IMR-90 (cell line): ENCODE results near the gene HDGF. TPM values are rescaled to one million over a fixed set of nuclear protein-coding genes. Genes with fewer than 3 reads are reported as not detected.

Experiments
- ATAC-seq: fragments of 200-7000 bp; cut with Tn5 transposase; 2 replicates; pipeline ENCODE4 v1.9.1; 2020; ENCODE audit warnings: low read depth, mild to moderate bottlenecking, moderate library complexity
- BruUV-seq: library from RNA; stranded (reverse); fragments of 400-500 nt; replicated peaks from 2 replicates; lab custom pipeline; 2021; lab: Mats Ljungman, UMichigan
- CTCF ChIA-PET: fragments of 300-600 bp; formaldehyde crosslinking; extraction: SDS; loops from one replicate; lab custom pipeline; 2021; ENCODE audit warnings: antibody characterized with exemption; lab: Yijun Ruan, JAX
- POLR2A ChIA-PET: fragments of 300-600 bp; sonication (Branson Sonifier 250); formaldehyde crosslinking; loops from one replicate; lab custom pipeline; 2022; ENCODE audit warnings: antibody characterized with exemption; ENCODE audit not compliant: unreplicated experiment; lab: Charles Lee
- DNase-seq: peaks from one replicate; pipeline ENCODE4 v3.0.0; 2013
- H2AFZ ChIP-seq: replicated peaks from 2 replicates; pipeline ENCODE3; 2013; ENCODE audit warnings: low read length, mild to moderate bottlenecking; ENCODE audit not compliant: poor library complexity
- H2AK5ac ChIP-seq: 2 replicates; pipeline ENCODE4 v1.6.1; 2013; ENCODE audit warnings: low read depth, low read length, inconsistent platforms
- H2AK9ac ChIP-seq: replicated peaks from 2 replicates; pipeline ENCODE3; 2013; ENCODE audit warnings: mild to moderate bottlenecking, low read depth, low read length, moderate library complexity; ENCODE audit not compliant: poor library complexity
- H2BK120ac ChIP-seq: 2 replicates; pipeline ENCODE4 v1.6.1; 2013; ENCODE audit warnings: low read depth, low read length, inconsistent platforms
- H2BK15ac ChIP-seq: 3 replicates; pipeline ENCODE4 v1.6.1; 2013; ENCODE audit warnings: low read depth, low read length, inconsistent platforms
- H2BK20ac ChIP-seq: 2 replicates; pipeline ENCODE4 v1.6.1; 2013; ENCODE audit warnings: low read depth, mild to moderate bottlenecking, inconsistent platforms, low read length, moderate library complexity
- H2BK5ac ChIP-seq: 2 replicates; pipeline ENCODE4 v1.6.1; 2013; ENCODE audit warnings: mild to moderate bottlenecking, low read depth, low read length, inconsistent platforms; ENCODE audit not compliant: poor library complexity, severe bottlenecking
- H3K14ac ChIP-seq: replicated peaks from 2 replicates; pipeline ENCODE4 v1.6.1; 2013; ENCODE audit warnings: low read depth, low read length, inconsistent platforms
- H3K18ac ChIP-seq: 2 replicates; pipeline ENCODE4 v1.6.1; 2013; ENCODE audit warnings: low read depth, low read length, control low read depth
- H3K23ac ChIP-seq: 2 replicates; pipeline ENCODE4 v1.6.1; 2013; ENCODE audit warnings: low read depth, low read length, inconsistent platforms
- H3K27ac ChIP-seq: 2 replicates; pipeline ENCODE4 v1.5.1; 2013; ENCODE audit warnings: mild to moderate bottlenecking, control low read depth, low read length; ENCODE audit not compliant: insufficient read depth
- H3K27me3 ChIP-seq: 2 replicates; pipeline ENCODE4 v1.6.1; 2013; ENCODE audit warnings: low read length; ENCODE audit not compliant: control insufficient read depth, insufficient read depth
- H3K36me3 ChIP-seq: 2 replicates; pipeline ENCODE4 v1.6.1; 2013; ENCODE audit warnings: low read length, mixed read lengths; ENCODE audit not compliant: control insufficient read depth, insufficient read depth
- H3K4ac ChIP-seq: 2 replicates; pipeline ENCODE4 v1.6.1; 2013; ENCODE audit warnings: low read depth, low read length, inconsistent platforms
- H3K4me1 ChIP-seq: 2 replicates; pipeline ENCODE4 v1.6.1; 2013; ENCODE audit warnings: low read length, mixed read lengths; ENCODE audit not compliant: control insufficient read depth, insufficient read depth
- H3K4me2 ChIP-seq: 2 replicates; pipeline ENCODE4 v1.6.1; 2013; ENCODE audit warnings: low read depth, mild to moderate bottlenecking, control low read depth, low read length, moderate library complexity
- H3K4me3 ChIP-seq: 2 replicates; pipeline ENCODE4 v1.5.1; 2013; ENCODE audit warnings: low read depth, mild to moderate bottlenecking, control low read depth, low read length, moderate library complexity; ENCODE audit not compliant: insufficient read depth
- H3K56ac ChIP-seq: 2 replicates; pipeline ENCODE4 v1.6.1; 2013; ENCODE audit warnings: low read length, inconsistent platforms; ENCODE audit not compliant: insufficient read depth; ENCODE audit errors: extremely low read depth
- H3K79me1 ChIP-seq, 2 experiments: 2 replicates each; pipeline ENCODE4 v1.6.1; 2013; ENCODE audit warnings: low read length in 2 of 2, inconsistent platforms in 1 of 2, low read depth in 1 of 2
- H3K9ac ChIP-seq: 2 replicates; pipeline ENCODE4 v1.6.1; 2013; ENCODE audit warnings: low read depth, low read length, control low read depth
- H3K9me1 ChIP-seq: 2 replicates; pipeline ENCODE4 v1.6.1; 2013; ENCODE audit warnings: low read length, inconsistent platforms; ENCODE audit not compliant: insufficient read depth
- H3K9me3 ChIP-seq: 2 replicates; pipeline ENCODE4 v1.6.1; 2013; ENCODE audit warnings: low read length; ENCODE audit not compliant: control insufficient read depth, insufficient read depth
- H4K20me1 ChIP-seq: 2 replicates; pipeline ENCODE4 v1.6.1; 2013; ENCODE audit warnings: low read length, inconsistent platforms; ENCODE audit not compliant: insufficient read depth
- H4K5ac ChIP-seq: 2 replicates; pipeline ENCODE4 v1.6.1; 2013; ENCODE audit warnings: mild to moderate bottlenecking, low read depth, low read length, control low read depth
- H4K8ac ChIP-seq, 2 experiments: 2 replicates each; pipeline ENCODE4 v1.6.1; 2013; ENCODE audit warnings: low read depth in 2 of 2, low read length in 2 of 2, control low read depth in 1 of 2, inconsistent platforms in 1 of 2
- H4K91ac ChIP-seq: 2 replicates; pipeline ENCODE4 v1.6.1; 2013; ENCODE audit warnings: low read depth, low read length, inconsistent platforms; ENCODE audit not compliant: insufficient read depth
- BHLHE40 ChIP-seq: fragments of 150-350 bp; IDR thresholded peaks from 2 replicates; pipeline ENCODE4 v1.6.1; 2016; ENCODE audit warnings: mild to moderate bottlenecking, low read depth, low read length
- CEBPB ChIP-seq: IDR thresholded peaks from 2 replicates; pipeline ENCODE4 v1.6.1; 2012; ENCODE audit warnings: low read depth, low read length, improper control_type of control experiment
- FOS ChIP-seq: fragments of 150-350 bp; IDR thresholded peaks from 2 replicates; pipeline ENCODE4 v1.6.1; 2016; ENCODE audit warnings: low read depth, low read length
- MAFK ChIP-seq: IDR thresholded peaks from 2 replicates; pipeline ENCODE4 v1.6.1; 2012; ENCODE audit warnings: low read depth, low read length, improper control_type of control experiment
- MAZ ChIP-seq: IDR thresholded peaks from 2 replicates; pipeline ENCODE4 v1.6.1; 2012; ENCODE audit warnings: low read depth, mild to moderate bottlenecking, low read length, improper control_type of control experiment, moderate library complexity, borderline replicate concordance
- MXI1 ChIP-seq: IDR thresholded peaks from 2 replicates; pipeline ENCODE4 v1.6.1; 2012; ENCODE audit warnings: low read depth, mild to moderate bottlenecking, low read length, moderate library complexity, borderline replicate concordance
- NFE2L2 ChIP-seq: fragments of 150-350 bp; IDR thresholded peaks from 2 replicates; pipeline ENCODE4 v1.6.1; 2016; ENCODE audit warnings: low read depth, mild to moderate bottlenecking, low read length
- POLR2A ChIP-seq: IDR thresholded peaks from 2 replicates; pipeline ENCODE4 v1.6.1; 2012; ENCODE audit warnings: mild to moderate bottlenecking, low read depth, low read length
- RAD21 ChIP-seq: IDR thresholded peaks from 2 replicates; pipeline ENCODE4 v1.6.1; 2012; ENCODE audit warnings: low read length, improper control_type of control experiment
- RCOR1 ChIP-seq: IDR thresholded peaks from 2 replicates; pipeline ENCODE4 v1.6.1; 2012; ENCODE audit warnings: mild to moderate bottlenecking, low read length, improper control_type of control experiment; ENCODE audit not compliant: insufficient replicate concordance
- RFX5 ChIP-seq: IDR thresholded peaks from 2 replicates; pipeline ENCODE4 v1.8.0; 2012; ENCODE audit warnings: low read depth, mild to moderate bottlenecking, low read length, moderate library complexity
- USF2 ChIP-seq: fragments of 150-350 bp; IDR thresholded peaks from 2 replicates; pipeline ENCODE4 v1.6.1; 2017; ENCODE audit warnings: mild to moderate bottlenecking, antibody characterized with exemption, low read length, low read depth
- WGBS, 2 experiments: methylation state at CpG; one replicate each; pipeline versions ENCODE4 v1.1.5 to v1.1.7; 2013; ENCODE audit warnings: missing lambda C conversion rate in 2 of 2; ENCODE audit not compliant: insufficient read length in 1 of 2; ENCODE audit errors: extremely low coverage in 2 of 2; 5-methylcytosine and 5-hydroxymethylcytosine counted together
- dilution Hi-C: fragments of 300-500 bp; cut with HindIII; formaldehyde crosslinking; loops from one replicate; pipeline ENCODE4 v1.14.3; 2018; ENCODE audit warnings: low sequenced_read_pairs; ENCODE audit not compliant: unreplicated experiment
- in situ Hi-C: fragments of 300-500 bp; cut with MboI; formaldehyde crosslinking; loops from 3 replicates; pipeline ENCODE4 v1.14.3; 2019; ENCODE audit warnings: low sequenced_read_pairs, inconsistent platforms, mixed read lengths
- intact Hi-C: fragments of 100-400 bp; cut with micrococcal nuclease; formaldehyde crosslinking; loops from 2 replicates; pipeline ENCODE4 v1.10.0; 2022
- polyA plus RNA-seq, 3 experiments: library from polyadenylated mRNA; depleted of rRNA; stranded (reverse); fragments of >200 nt; gene quantifications; 2 replicates each; pipeline ENCODE4 v1.2.3, GENCODE V29; 2012; ENCODE audit warnings: low replicate concordance in 1 of 3
- total RNA-seq: library from RNA; depleted of rRNA; stranded (reverse); fragments of >200 nt; gene quantifications from 2 replicates; pipeline ENCODE4 v1.2.3, GENCODE V29; 2012
- TF ChIP-seq, protein P1 (sequence below): conservative IDR thresholded peaks from 2 replicates; pipeline ENCODE4 v1.5.1; 2012; ENCODE audit warnings: mild to moderate bottlenecking, low read depth, low read length, improper control_type of control experiment
- TF ChIP-seq, protein P2 (sequence below): fragments of 150-350 bp; IDR thresholded peaks from 2 replicates; pipeline ENCODE4 v1.6.1; 2016; ENCODE audit warnings: low read depth, mild to moderate bottlenecking, low read length, moderate library complexity, borderline replicate concordance

Gene HDGF
- total and polyA plus RNA-seq, 2 of the 4 experiments (the other 2 are of a cell fraction) = 94.6 to 123 TPM

DNA sequence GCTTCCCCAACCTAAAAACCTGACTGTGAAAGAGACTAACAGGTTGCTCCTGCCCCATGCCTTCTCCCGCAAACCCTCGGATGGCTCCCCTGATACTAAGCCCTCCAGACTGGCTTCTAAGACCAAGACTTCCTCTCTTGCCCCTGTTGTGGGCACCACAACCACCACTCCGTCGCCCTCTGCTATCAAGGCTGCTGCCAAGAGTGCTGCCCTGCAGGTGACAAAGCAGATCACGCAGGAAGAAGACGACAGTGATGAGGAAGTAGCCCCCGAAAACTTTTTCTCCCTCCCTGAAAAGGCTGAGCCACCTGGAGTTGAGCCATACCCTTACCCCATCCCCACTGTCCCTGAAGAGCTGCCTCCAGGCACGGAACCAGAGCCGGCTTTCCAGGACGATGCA lies 35.2 kb upstream of the HDGF start:
- Histone ChIP-seq H3K27ac (no peak overlapping the region), H4K91ac (no peak overlapping the region), H3K9me1 (peaks cover 6% of the 10 kb centered on the region), H2BK5ac (no peak overlapping the region), H2BK20ac (no peak overlapping the region), H2AK9ac (no peak overlapping the region), H3K36me3 (peaks cover 33% of the 10 kb centered on the region), H3K4me3 (no peak overlapping the region), H3K9ac (no peak overlapping the region), H3K4ac (no peak overlapping the region), H3K79me1 (peaks cover 34 to 54% of the 10 kb centered on the region in 2 experiments), H2BK15ac (no peak overlapping the region), H3K23ac (no peak overlapping the region), H3K27me3 (no peaks in the 10 kb centered on the region), H3K4me2 (no peak overlapping the region), H2AFZ (no peak overlapping the region), H2AK5ac (no peak overlapping the region), H3K56ac (no peak overlapping the region), H3K9me3 (no peaks in the 10 kb centered on the region), H2BK120ac (no peak overlapping the region), H3K18ac (no peak overlapping the region), H4K8ac (no peak overlapping the region), H3K14ac (no peak overlapping the region), H3K4me1 (peaks cover 2% of the 10 kb centered on the region; the same call in 1 of the 2 replicates), H4K5ac (no peak overlapping the region), H4K20me1 (peaks cover 38% of the 10 kb centered on the region)
- ATAC-seq (no peak), DNase-seq (no peak)
- TF ChIP-seq USF2 = no peak
- TF ChIP-seq POLR2A = no peak
- no peak for TF ChIP-seq RCOR1
- TF ChIP-seq, protein P1, sequence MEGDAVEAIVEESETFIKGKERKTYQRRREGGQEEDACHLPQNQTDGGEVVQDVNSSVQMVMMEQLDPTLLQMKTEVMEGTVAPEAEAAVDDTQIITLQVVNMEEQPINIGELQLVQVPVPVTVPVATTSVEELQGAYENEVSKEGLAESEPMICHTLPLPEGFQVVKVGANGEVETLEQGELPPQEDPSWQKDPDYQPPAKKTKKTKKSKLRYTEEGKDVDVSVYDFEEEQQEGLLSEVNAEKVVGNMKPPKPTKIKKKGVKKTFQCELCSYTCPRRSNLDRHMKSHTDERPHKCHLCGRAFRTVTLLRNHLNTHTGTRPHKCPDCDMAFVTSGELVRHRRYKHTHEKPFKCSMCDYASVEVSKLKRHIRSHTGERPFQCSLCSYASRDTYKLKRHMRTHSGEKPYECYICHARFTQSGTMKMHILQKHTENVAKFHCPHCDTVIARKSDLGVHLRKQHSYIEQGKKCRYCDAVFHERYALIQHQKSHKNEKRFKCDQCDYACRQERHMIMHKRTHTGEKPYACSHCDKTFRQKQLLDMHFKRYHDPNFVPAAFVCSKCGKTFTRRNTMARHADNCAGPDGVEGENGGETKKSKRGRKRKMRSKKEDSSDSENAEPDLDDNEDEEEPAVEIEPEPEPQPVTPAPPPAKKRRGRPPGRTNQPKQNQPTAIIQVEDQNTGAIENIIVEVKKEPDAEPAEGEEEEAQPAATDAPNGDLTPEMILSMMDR = no peak
- TF ChIP-seq MAZ = no peak
- TF ChIP-seq MXI1 = no peak
- no peak for TF ChIP-seq FOS
- no peak for TF ChIP-seq RFX5
- no peak for TF ChIP-seq CEBPB
- no peak for TF ChIP-seq BHLHE40
- no peak for TF ChIP-seq RAD21
- TF ChIP-seq, protein P2, sequence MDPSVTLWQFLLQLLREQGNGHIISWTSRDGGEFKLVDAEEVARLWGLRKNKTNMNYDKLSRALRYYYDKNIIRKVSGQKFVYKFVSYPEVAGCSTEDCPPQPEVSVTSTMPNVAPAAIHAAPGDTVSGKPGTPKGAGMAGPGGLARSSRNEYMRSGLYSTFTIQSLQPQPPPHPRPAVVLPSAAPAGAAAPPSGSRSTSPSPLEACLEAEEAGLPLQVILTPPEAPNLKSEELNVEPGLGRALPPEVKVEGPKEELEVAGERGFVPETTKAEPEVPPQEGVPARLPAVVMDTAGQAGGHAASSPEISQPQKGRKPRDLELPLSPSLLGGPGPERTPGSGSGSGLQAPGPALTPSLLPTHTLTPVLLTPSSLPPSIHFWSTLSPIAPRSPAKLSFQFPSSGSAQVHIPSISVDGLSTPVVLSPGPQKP = no peak
- TF ChIP-seq MAFK = no peak
- no peak for TF ChIP-seq NFE2L2
- dilution Hi-C loops = no loop called here
- no TSS peak for BruUV-seq
- POLR2A ChIA-PET = no interaction called here
- WGBS, 2 experiments = 100% methylated on average over 5 of the region's 10 CpGs; no CpG with 5 or more reads in 1 of the 2 experiments
- intact Hi-C loops = no loop called here
- CTCF ChIA-PET = no interaction called here
- in situ Hi-C loops = no loop called here
